T-cell (primary cell): ENCODE results near the gene RPS29. TPM values are rescaled to one million over a fixed set of nuclear protein-coding genes. Genes with fewer than 3 reads are reported as not detected.

Experiments
- ATAC-seq, 4 experiments: fragments of 200-7000 bp in 3 of 4; fragments of 150-1000 bp in 1 of 4; cut with Tn5 transposase; replicated peaks in 1 of 4; 1 replicate in 3 of 4; 2 replicates in 1 of 4; pipeline ENCODE4 v1.10.0; 2021; ENCODE audit warnings: moderate library complexity in 3 of 4, mild to moderate bottlenecking in 2 of 4, moderate number of reproducible peaks in 1 of 4
- CTCF ChIA-PET, 2 donors: fragments of 300-600 bp; sonication (Branson Sonifier 250); formaldehyde crosslinking; loops; one replicate each; lab custom pipeline; 2022; ENCODE audit warnings: antibody characterized with exemption in 2 of 2; lab: Charles Lee
- POLR2A ChIA-PET, 2 donors: fragments of 300-600 bp; sonication (Branson Sonifier 250); formaldehyde crosslinking; loops; one replicate each; lab custom pipeline; 2022; ENCODE audit warnings: antibody characterized with exemption in 2 of 2; lab: Charles Lee
- DNase-seq, 35 experiments: peaks; one replicate each; pipeline versions ENCODE4 v3.0.0 to v3.0.0-alpha.2; 2013 to 2023
- H3K27ac ChIP-seq: one replicate; pipeline ENCODE4 v1.5.1; 2013; ENCODE audit warnings: low read length
- H3K27me3 ChIP-seq, 2 experiments: replicated peaks in 1 of 2; 1 replicate in 1 of 2; 2 replicates in 1 of 2; pipeline versions ENCODE4 v1.6.1 to v1.7.0; 2013; ENCODE audit warnings: low read length in 1 of 2, mixed read lengths in 1 of 2; ENCODE audit not compliant: control insufficient read depth in 2 of 2, insufficient read depth in 2 of 2; ENCODE audit errors: extremely low read depth in 1 of 2
- H3K36me3 ChIP-seq, 2 donors: 1 replicate in 1 of 2; 2 replicates in 1 of 2; pipeline versions ENCODE4 v1.6.1 to v1.7.0; 2013; ENCODE audit warnings: low read length in 1 of 2; ENCODE audit not compliant: control insufficient read depth in 2 of 2, insufficient read depth in 1 of 2; ENCODE audit errors: extremely low read depth in 1 of 2
- H3K4me1 ChIP-seq, 2 experiments: 1 replicate in 1 of 2; 2 replicates in 1 of 2; pipeline versions ENCODE4 v1.6.1 to v1.7.0; 2013; ENCODE audit warnings: low read length in 2 of 2, mixed read lengths in 1 of 2; ENCODE audit not compliant: insufficient read depth in 2 of 2, control insufficient read depth in 1 of 2; ENCODE audit errors: extremely low read depth in 1 of 2
- H3K4me3 ChIP-seq, 2 donors: 1 replicate in 1 of 2; 2 replicates in 1 of 2; pipeline versions ENCODE4 v1.5.1 to v1.7.0; 2013; ENCODE audit warnings: mild to moderate bottlenecking in 2 of 2, low read length in 1 of 2, moderate library complexity in 1 of 2; ENCODE audit not compliant: control insufficient read depth in 1 of 2; ENCODE audit errors: extremely low read depth in 1 of 2
- H3K9me3 ChIP-seq: 2 replicates; pipeline ENCODE4 v1.7.0; 2013
- H3K27ac Mint-ChIP-seq, 2 donors: one replicate each; pipeline ENCODE4 v1.8.0; 2020 to 2021; ENCODE audit warnings: mild to moderate bottlenecking in 2 of 2, mixed read lengths in 2 of 2
- H3K27me3 Mint-ChIP-seq, 2 donors: one replicate each; pipeline ENCODE4 v1.8.0; 2021 to 2022; ENCODE audit warnings: mixed read lengths in 2 of 2
- H3K36me3 Mint-ChIP-seq: one replicate; pipeline ENCODE4 v1.8.0; 2021; ENCODE audit warnings: mixed read lengths
- H3K4me1 Mint-ChIP-seq, 3 donors: one replicate each; pipeline ENCODE4 v1.8.0; 2020 to 2022; ENCODE audit warnings: mixed read lengths in 3 of 3, mild to moderate bottlenecking in 1 of 3
- H3K4me3 Mint-ChIP-seq, 3 donors: one replicate each; pipeline ENCODE4 v1.8.0; 2020 to 2022; ENCODE audit warnings: mild to moderate bottlenecking in 3 of 3, mixed read lengths in 3 of 3, moderate library complexity in 3 of 3
- H3K9me3 Mint-ChIP-seq, 3 donors: one replicate each; pipeline ENCODE4 v1.8.0; 2020 to 2022; ENCODE audit warnings: mixed read lengths in 3 of 3
- WGBS: methylation state at CpG from one replicate; pipeline ENCODE4 v1.1.5; 2013; ENCODE audit warnings: missing lambda C conversion rate; ENCODE audit not compliant: insufficient coverage; 5-methylcytosine and 5-hydroxymethylcytosine counted together
- total RNA-seq, 35 experiments: library from RNA in 6 of 35; stranded (reverse) in 6 of 35; fragments of 120-200 nt in 1 of 35; gene quantifications; one replicate each; pipeline versions ENCODE4 v1.2.1 to v1.2.4 and lab custom pipeline; 2013 to 2026

The RPS29 gene
- total RNA-seq, 5 donors from 2014 or later (not counting 1 experiment from before 2014, with no cell fraction given), result 3,720 to 4,554 (median 3,981) TPM

- H3K27me3 Mint-ChIP-seq, result no peaks in the 10 kb centered on the region
- ATAC-seq, result no peak
- H3K27ac ChIP-seq, result no peak overlapping the region
- CTCF ChIA-PET, result interaction anchor here in 1 of 2 donors (0.5 to 1.7 kb wide), 2 partner anchors 83 to 89 kb away, joined by 3 to 8 read pairs; no protein-coding TSS in a partner anchor
- DNase-seq, result no peak
- no peaks in the 10 kb centered on the region for H3K36me3 ChIP-seq
- no peak overlapping the region for H3K4me3 Mint-ChIP-seq
- POLR2A ChIA-PET, result no interaction called here
- H3K27ac Mint-ChIP-seq, result no peak overlapping the region
- H3K27me3 ChIP-seq, result no peaks in the 10 kb centered on the region
- no peak overlapping the region for H3K4me3 ChIP-seq
- H3K9me3 Mint-ChIP-seq, result no peaks in the 10 kb centered on the region
- WGBS, result no CpG with 5 or more reads among the region's 5 CpGs
- no peaks in the 10 kb centered on the region for H3K4me1 Mint-ChIP-seq
- no peaks in the 10 kb centered on the region for H3K4me1 ChIP-seq
- H3K36me3 Mint-ChIP-seq, result no peaks in the 10 kb centered on the region
- H3K9me3 ChIP-seq, result no peaks in the 10 kb centered on the region
These were observed 35.6 kb downstream of the RPS29 start for GRCh38 chr14:49550286-49551184.

GRCh38 chr14:49549881-49550280, 36.3 kb downstream of the RPS29 start:
- Histone ChIP-seq H3K4me1 (no peaks in the 10 kb centered on the region), H3K27ac (no peak overlapping the region), H3K27me3 (no peaks in the 10 kb centered on the region), H3K4me3 (no peak overlapping the region), H3K36me3 (no peaks in the 10 kb centered on the region), H3K9me3 (no peaks in the 10 kb centered on the region)
- no peaks in the 10 kb centered on the region for H3K9me3 Mint-ChIP-seq
- no peaks in the 10 kb centered on the region for H3K36me3 Mint-ChIP-seq
- H3K4me1 Mint-ChIP-seq, result no peaks in the 10 kb centered on the region
- CTCF ChIA-PET, result interaction anchor here in 1 of 2 donors (1.7 kb wide), 1 partner anchor 88 kb away, joined by 3 read pairs; no protein-coding TSS in a partner anchor
- H3K4me3 Mint-ChIP-seq, result no peak overlapping the region
- WGBS, result 93% methylated on average over 2 of the region's 4 CpGs
- POLR2A ChIA-PET, result no interaction called here
- no peak for ATAC-seq
- H3K27me3 Mint-ChIP-seq, result no peaks in the 10 kb centered on the region
- DNase-seq, result no peak
- no peak overlapping the region for H3K27ac Mint-ChIP-seq

DNA sequence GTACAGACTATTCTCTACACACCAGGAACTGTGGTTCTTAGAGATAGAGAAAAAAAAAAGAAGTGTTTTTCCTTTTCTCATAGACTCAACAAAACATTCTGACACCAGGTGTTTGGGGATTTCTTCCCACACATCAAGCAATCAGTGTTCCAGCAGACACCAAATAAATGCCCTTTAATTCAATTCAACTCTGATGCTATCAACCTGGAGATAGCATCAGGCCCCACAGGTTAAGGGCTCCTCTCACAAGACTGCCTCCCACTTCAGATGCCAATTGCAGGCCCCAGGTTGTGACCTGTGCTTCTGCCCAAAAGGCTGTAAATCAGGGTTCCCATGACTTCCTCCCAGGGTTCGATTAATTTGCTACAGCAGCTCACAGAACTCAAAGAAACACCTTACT, 36.7 kb downstream of the RPS29 start:
- Mint-ChIP-seq H3K4me1 (no peaks in the 10 kb centered on the region), H3K36me3 (no peaks in the 10 kb centered on the region), H3K27ac (no peak overlapping the region), H3K9me3 (no peaks in the 10 kb centered on the region), H3K27me3 (no peaks in the 10 kb centered on the region), H3K4me3 (no peak overlapping the region)
- WGBS, result no CpG with 5 or more reads among the region's 1 CpG
- no peak overlapping the region for H3K4me3 ChIP-seq
- no peak overlapping the region for H3K27ac ChIP-seq
- H3K9me3 ChIP-seq, result no peaks in the 10 kb centered on the region
- no peaks in the 10 kb centered on the region for H3K27me3 ChIP-seq
- H3K4me1 ChIP-seq, result no peaks in the 10 kb centered on the region
- no peaks in the 10 kb centered on the region for H3K36me3 ChIP-seq
- no peak for ATAC-seq
- CTCF ChIA-PET, result no interaction called here
- POLR2A ChIA-PET, result no interaction called here
- no peak for DNase-seq

GRCh38 chr14:49546766-49547165, 39.4 kb downstream of the RPS29 start:
- H3K27me3 ChIP-seq, result no peaks in the 10 kb centered on the region
- no peaks in the 10 kb centered on the region for H3K4me1 ChIP-seq
- H3K27ac Mint-ChIP-seq, result no peak overlapping the region
- peaks cover 3% of the 10 kb centered on the region for H3K36me3 Mint-ChIP-seq
- no peak overlapping the region for H3K4me3 Mint-ChIP-seq
- ChIA-PET POLR2A (no interaction called here), CTCF (no interaction called here)
- no peaks in the 10 kb centered on the region for H3K9me3 ChIP-seq
- DNase-seq (no peak), ATAC-seq (no peak)
- H3K4me3 ChIP-seq, result no peak overlapping the region
- no peaks in the 10 kb centered on the region for H3K27me3 Mint-ChIP-seq
- H3K27ac ChIP-seq, result no peak overlapping the region
- H3K4me1 Mint-ChIP-seq, result no peaks in the 10 kb centered on the region
- WGBS, result no CpG with 5 or more reads among the region's 1 CpG
- no peaks in the 10 kb centered on the region for H3K36me3 ChIP-seq
- H3K9me3 Mint-ChIP-seq, result peaks cover 0 to 3% (median 0%) of the 10 kb centered on the region in 3 donors

- Histone ChIP-seq H3K27ac (no peak overlapping the region), H3K4me3 (no peak overlapping the region), H3K27me3 (no peaks in the 10 kb centered on the region), H3K36me3 (no peaks in the 10 kb centered on the region), H3K4me1 (no peaks in the 10 kb centered on the region), H3K9me3 (no peaks in the 10 kb centered on the region)
- POLR2A ChIA-PET, result interaction anchor here in 1 of 2 donors (0.8 kb wide), 1 partner anchor 349 kb away, joined by 4 read pairs; no protein-coding TSS in a partner anchor
- Mint-ChIP-seq H3K36me3 (peaks cover 8% of the 10 kb centered on the region), H3K27ac (no peak overlapping the region), H3K4me3 (no peak overlapping the region), H3K27me3 (no peaks in the 10 kb centered on the region), H3K4me1 (no peaks in the 10 kb centered on the region), H3K9me3 (peaks cover 0 to 3% (median 0%) of the 10 kb centered on the region in 3 donors)
- CTCF ChIA-PET, result interaction anchor here in 1 of 2 donors (0.6 kb wide), 1 partner anchor 306 kb away, joined by 5 read pairs; no protein-coding TSS in a partner anchor
- no peak for DNase-seq
- no peak for ATAC-seq
- 89% methylated on average over 1 of the region's 3 CpGs for WGBS
These were observed 40.5 kb downstream of the RPS29 start for GRCh38 chr14:49545716-49546115.

GRCh38 chr14:49545071-49545470, 41.1 kb downstream of the RPS29 start:
- H3K4me3 Mint-ChIP-seq, result no peak overlapping the region
- Histone ChIP-seq H3K4me3 (no peak overlapping the region), H3K36me3 (no peaks in the 10 kb centered on the region), H3K27me3 (no peaks in the 10 kb centered on the region), H3K4me1 (no peaks in the 10 kb centered on the region), H3K9me3 (no peaks in the 10 kb centered on the region), H3K27ac (no peak overlapping the region)
- H3K9me3 Mint-ChIP-seq, result peaks cover 0 to 3% (median 0%) of the 10 kb centered on the region in 3 donors
- H3K36me3 Mint-ChIP-seq, result peaks cover 8% of the 10 kb centered on the region
- 63% methylated on average over 1 of the region's 6 CpGs for WGBS
- no peaks in the 10 kb centered on the region for H3K27me3 Mint-ChIP-seq
- ChIA-PET CTCF (interaction anchor here in 1 of 2 donors (0.6 kb wide), 1 partner anchor 306 kb away, joined by 5 read pairs; no protein-coding TSS in a partner anchor), POLR2A (no interaction called here)
- ATAC-seq, result no peak
- no peak overlapping the region for H3K27ac Mint-ChIP-seq
- H3K4me1 Mint-ChIP-seq, result no peaks in the 10 kb centered on the region
- DNase-seq, result no peak
